T-helper 2 cell treated with Interferon-gamma antibody and Interleukin-4, amounts not matched to agents 100 ng/mL and 5 ng/mL, for 36 hours (primary cell): ENCODE results near the gene PGAP3. TPM values are rescaled to one million over a fixed set of nuclear protein-coding genes. Genes with fewer than 3 reads are reported as not detected.

Source experiments
- intact Hi-C: fragments of 100-400 bp; cut with micrococcal nuclease; formaldehyde crosslinking; loops from one replicate; pipeline ENCODE4 v1.15.1; 2023
- total RNA-seq: library from RNA; stranded (reverse); gene quantifications from 2 replicates; pipeline ENCODE4 v1.2.3, GENCODE V29; 2022

PGAP3 gene
- total RNA-seq, 1 donor from 2014 or later: 25.5 TPM

- intact Hi-C loops: no loop called here
These were observed 61.4 kb downstream of the PGAP3 start, which contains the start of gene PPP1R1B for GRCh38 chr17:39626171-39627046. TSS of gene PPP1R1B (plus strand) at chr17:39626952. CDS start at chr17:39627393, 441 bp downstream.

GRCh38 chr17:39625198-39625785 is 62.6 kb downstream of the PGAP3 start:
- intact Hi-C loops: no loop called here

DNA sequence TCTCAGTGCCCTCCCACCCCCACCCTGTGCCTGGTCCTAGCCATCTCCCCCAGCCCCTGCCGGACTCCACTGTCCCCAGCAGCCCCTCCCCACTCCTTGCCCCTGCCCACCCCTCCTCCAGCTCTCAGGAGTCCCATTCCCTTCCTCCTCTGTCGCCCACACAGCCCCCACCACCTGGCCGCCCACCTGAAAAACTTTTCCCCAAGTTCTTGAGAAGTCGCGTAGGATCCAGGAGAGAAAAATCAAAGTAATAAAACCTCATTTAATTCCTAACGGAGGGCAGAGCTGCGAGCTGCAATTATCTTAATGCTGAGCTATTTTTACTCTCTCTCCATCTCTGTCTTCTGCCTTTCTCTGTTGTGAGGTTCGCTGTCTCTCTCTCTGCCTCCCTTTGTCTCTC is 63.5 kb downstream of the PGAP3 start:
- intact Hi-C loops: no loop called here

DNA sequence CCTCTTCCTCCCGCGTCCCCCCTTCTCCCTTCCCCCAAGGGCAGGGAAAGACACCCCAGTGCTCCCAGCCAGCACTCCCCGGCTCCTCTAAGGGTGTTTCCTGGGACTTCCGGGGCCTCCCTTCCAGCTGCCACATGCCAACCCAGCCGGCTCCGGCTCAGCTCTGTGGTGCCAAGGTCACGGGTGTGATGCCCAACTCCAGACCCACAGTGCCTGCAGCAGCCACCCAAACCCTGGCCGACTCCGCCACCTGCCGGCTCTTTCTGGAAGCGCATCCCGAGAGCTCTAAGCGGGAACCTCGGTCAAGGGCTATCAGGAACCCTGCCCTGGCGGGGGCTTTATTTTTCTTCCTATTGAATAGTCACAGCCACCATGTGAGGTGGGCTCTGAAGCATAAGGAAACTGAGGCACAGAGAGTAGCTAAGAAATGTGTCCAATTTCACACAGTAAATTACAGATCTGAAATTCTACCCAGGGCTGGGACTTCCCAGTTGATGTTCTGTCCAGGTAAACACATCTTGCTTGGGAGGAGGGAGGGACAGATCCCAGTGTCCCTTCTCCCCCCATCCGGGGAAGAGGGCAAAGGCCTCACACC is 64.4 kb downstream of the PGAP3 start:
- intact Hi-C loops: loop anchor here (1.0 kb wide), 1 partner anchor 75 kb away; no protein-coding TSS in a partner anchor

DNA sequence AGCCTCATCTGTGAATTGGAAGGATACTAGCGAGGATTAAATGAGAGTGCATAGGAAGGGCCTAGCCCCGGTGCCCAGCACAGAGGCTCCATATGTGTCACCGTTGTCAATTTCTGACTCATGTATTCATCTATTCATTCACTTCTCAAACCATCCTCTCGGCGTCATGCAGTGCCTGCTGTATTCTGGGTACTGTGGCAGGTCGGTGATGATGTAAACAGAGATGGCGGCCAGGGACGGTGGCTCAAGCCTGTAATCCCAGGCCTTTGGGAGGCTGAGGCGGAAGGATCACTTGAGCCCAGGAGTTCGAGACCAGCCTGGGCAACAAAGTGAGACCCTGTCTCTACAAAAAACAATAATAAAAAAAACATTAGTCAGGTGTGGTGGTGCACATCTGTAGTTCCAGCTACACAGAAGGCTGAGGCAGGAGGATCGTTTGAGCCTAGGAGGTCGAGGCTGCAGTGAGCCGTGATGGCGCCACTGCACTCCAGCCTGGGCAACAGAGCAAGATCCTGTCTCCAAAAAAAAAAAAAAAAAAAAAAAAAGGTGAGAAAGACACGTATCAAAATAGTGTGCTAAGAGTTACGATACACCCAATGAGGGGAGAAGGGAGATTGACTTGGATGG is 65.4 kb downstream of the PGAP3 start:
- intact Hi-C loops: loop anchor here (1.0 kb wide), 5 partner anchors 74 to 405 kb away; partner anchors contain the start of genes IKZF3 and PSMD3

- intact Hi-C loops: loop anchor here (1.0 kb wide), 4 partner anchors 133 to 406 kb away; partner anchors contain the start of genes IKZF3 and PSMD3
These were observed 66.1 kb downstream of the PGAP3 start for GRCh38 chr17:39621523-39622379.

Other genes starting within 250 kb of the PGAP3 start
- 57.6 and 60.4 TPM in 2 replicates for gene MED1, start 236.8 kb downstream of the PGAP3 start, total RNA-seq
- 89.9 and 92.3 TPM in 2 replicates for gene CDK12, start 226.6 kb downstream of the PGAP3 start, total RNA-seq
- gene NEUROD2, start 80.1 kb downstream of the PGAP3 start, total RNA-seq: not detected in 2 replicates
- not detected in 2 replicates for gene PPP1R1B, start 61.1 kb downstream of the PGAP3 start, total RNA-seq
- gene STARD3, start 50.9 kb downstream of the PGAP3 start, total RNA-seq: 59.3 and 64.4 TPM in 2 replicates
- 1.7 and 1.9 TPM in 2 replicates for gene TCAP, start 22.7 kb downstream of the PGAP3 start, total RNA-seq
- gene PNMT, start 19.6 kb downstream of the PGAP3 start, total RNA-seq: not detected in 2 replicates
- gene ERBB2, start 12.0 kb upstream of the PGAP3 start, total RNA-seq: 4.4 TPM in 2 replicates
- gene MIEN1, start 42.5 kb upstream of the PGAP3 start, total RNA-seq: 43.3 and 45.2 TPM in 2 replicates
- gene GRB7, start 49.9 kb upstream of the PGAP3 start, total RNA-seq: 0.16 and 0.41 TPM in 2 replicates
- 23.1 and 27.0 TPM in 2 replicates for gene IKZF3, start 176.3 kb upstream of the PGAP3 start, total RNA-seq
- gene ZPBP2, start 180.1 kb upstream of the PGAP3 start, total RNA-seq: not detected in 2 replicates
- 53.4 and 55.8 TPM in 2 replicates for gene GSDMB, start 230.6 kb upstream of the PGAP3 start, total RNA-seq
- gene ORMDL3, start 239.5 kb upstream of the PGAP3 start, total RNA-seq: 120 and 134 TPM in 2 replicates
- not detected in 2 replicates for gene LRRC3C, start 239.7 kb upstream of the PGAP3 start, total RNA-seq